Ishikawa (cell line): ENCODE results near the gene MSMB.

Source experiments
- RAD21 ChIP-seq: IDR thresholded peaks from 2 replicates; pipeline ENCODE4 v1.6.1; 2012; ENCODE audit warnings: low read depth
- TAF1 ChIP-seq: IDR thresholded peaks from 2 replicates; pipeline ENCODE4 v1.6.1; 2012; ENCODE audit warnings: low read depth, mild to moderate bottlenecking
- TF ChIP-seq, protein P1 (sequence below): IDR thresholded peaks from 2 replicates; pipeline ENCODE4 v1.6.1; 2012; ENCODE audit warnings: low read depth, mild to moderate bottlenecking
- TF ChIP-seq, protein P2 (sequence below): IDR thresholded peaks from 2 replicates; pipeline ENCODE4 v1.6.1; 2012

DNA sequence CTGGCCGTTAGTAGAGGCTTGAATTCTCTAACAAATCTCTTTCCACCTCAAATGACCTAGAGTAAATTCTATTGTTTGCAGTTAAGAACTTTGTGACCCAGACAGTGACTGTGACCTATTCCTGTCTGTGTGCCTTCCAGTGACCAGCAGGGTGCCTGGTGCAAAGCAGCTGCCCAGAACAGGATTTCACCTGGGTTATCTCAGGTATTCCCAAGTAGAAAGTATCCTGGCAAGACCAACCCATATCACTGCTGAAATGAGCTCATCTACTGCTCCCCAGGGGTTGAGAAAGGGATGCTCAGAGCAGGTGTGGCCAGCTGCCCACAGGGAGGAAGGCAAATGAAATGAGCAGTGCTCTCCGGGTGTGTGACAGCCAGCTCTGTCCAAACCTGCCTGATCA, 2.1 kb upstream of the MSMB start:
- TF ChIP-seq RAD21: no peak
- TF ChIP-seq, protein P1, sequence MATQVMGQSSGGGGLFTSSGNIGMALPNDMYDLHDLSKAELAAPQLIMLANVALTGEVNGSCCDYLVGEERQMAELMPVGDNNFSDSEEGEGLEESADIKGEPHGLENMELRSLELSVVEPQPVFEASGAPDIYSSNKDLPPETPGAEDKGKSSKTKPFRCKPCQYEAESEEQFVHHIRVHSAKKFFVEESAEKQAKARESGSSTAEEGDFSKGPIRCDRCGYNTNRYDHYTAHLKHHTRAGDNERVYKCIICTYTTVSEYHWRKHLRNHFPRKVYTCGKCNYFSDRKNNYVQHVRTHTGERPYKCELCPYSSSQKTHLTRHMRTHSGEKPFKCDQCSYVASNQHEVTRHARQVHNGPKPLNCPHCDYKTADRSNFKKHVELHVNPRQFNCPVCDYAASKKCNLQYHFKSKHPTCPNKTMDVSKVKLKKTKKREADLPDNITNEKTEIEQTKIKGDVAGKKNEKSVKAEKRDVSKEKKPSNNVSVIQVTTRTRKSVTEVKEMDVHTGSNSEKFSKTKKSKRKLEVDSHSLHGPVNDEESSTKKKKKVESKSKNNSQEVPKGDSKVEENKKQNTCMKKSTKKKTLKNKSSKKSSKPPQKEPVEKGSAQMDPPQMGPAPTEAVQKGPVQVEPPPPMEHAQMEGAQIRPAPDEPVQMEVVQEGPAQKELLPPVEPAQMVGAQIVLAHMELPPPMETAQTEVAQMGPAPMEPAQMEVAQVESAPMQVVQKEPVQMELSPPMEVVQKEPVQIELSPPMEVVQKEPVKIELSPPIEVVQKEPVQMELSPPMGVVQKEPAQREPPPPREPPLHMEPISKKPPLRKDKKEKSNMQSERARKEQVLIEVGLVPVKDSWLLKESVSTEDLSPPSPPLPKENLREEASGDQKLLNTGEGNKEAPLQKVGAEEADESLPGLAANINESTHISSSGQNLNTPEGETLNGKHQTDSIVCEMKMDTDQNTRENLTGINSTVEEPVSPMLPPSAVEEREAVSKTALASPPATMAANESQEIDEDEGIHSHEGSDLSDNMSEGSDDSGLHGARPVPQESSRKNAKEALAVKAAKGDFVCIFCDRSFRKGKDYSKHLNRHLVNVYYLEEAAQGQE: no peak
- TF ChIP-seq TAF1: no peak
- TF ChIP-seq, protein P2, sequence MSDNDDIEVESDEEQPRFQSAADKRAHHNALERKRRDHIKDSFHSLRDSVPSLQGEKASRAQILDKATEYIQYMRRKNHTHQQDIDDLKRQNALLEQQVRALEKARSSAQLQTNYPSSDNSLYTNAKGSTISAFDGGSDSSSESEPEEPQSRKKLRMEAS: no peak; the same call in 1 of the 2 replicates
